HG02973 (cell line): ENCODE measurements around the gene PRR23B.
"Not testable (repeated sequence)": the region's sequence is repeated elsewhere in the genome, so short reads cannot be mapped to it uniquely, and the experiment has no call there.

Experiments
- ATAC-seq: cut with Tn5 transposase; IDR thresholded peaks from one replicate; pipeline ENCODE4 v1.9.1; 2021; ENCODE audit warnings: moderate library complexity; ENCODE audit not compliant: unreplicated experiment

The PRR23B gene

GRCh38 chr3:139020868-139021234 is at the start of gene PRR23B:
Gene PRR23B, minus strand, starts transcription at chr3:139020926. Its CDS starts 265 bp downstream, at chr3:139020661.
- no peak for ATAC-seq

- ATAC-seq, result no peak
Observed at GRCh38 chr3:139062918-139063317, 42.2 kb upstream of the PRR23B start.

GRCh38 chr3:139052802-139053600 is 32.3 kb upstream of the PRR23B start:
- no peak for ATAC-seq

GRCh38 chr3:139044366-139045210 is 23.9 kb upstream of the PRR23B start, which contains the start of gene PRR23C:
Gene PRR23C, minus strand, starts transcription at chr3:139044892. Its CDS starts 272 bp downstream, at chr3:139044620.
- ATAC-seq, result no peak

GRCh38 chr3:139043554-139044365 is 23.0 kb upstream of the PRR23B start:
- no peak for ATAC-seq

- ATAC-seq, result no peak
Observed at GRCh38 chr3:139037478-139037877, 16.8 kb upstream of the PRR23B start.

- ATAC-seq, result no peak
Observed at GRCh38 chr3:139032326-139033002, 11.7 kb upstream of the PRR23B start.

GRCh38 chr3:139030576-139030975 is 9.8 kb upstream of the PRR23B start:
- ATAC-seq, result not testable (repeated sequence)

- no peak for ATAC-seq
Observed at GRCh38 chr3:139024968-139025367, 4.2 kb upstream of the PRR23B start.

- no peak for ATAC-seq
Observed at GRCh38 chr3:139020036-139020867, 474 bp downstream of the PRR23B start.

GRCh38 chr3:139016430-139017048 is 4.2 kb downstream of the PRR23B start:
- no peak for ATAC-seq

GRCh38 chr3:139006051-139006716 is 14.5 kb downstream of the PRR23B start, which contains the start of gene PRR23A:
Gene PRR23A, minus strand, starts transcription at chr3:139006268. Its CDS starts 0 bp downstream, at chr3:139006268.
- no peak for ATAC-seq

GRCh38 chr3:139005356-139005993 is 15.3 kb downstream of the PRR23B start:
- no peak for ATAC-seq

- no peak for ATAC-seq
Observed at GRCh38 chr3:138995706-138996105, 25.0 kb downstream of the PRR23B start.

GRCh38 chr3:138987181-138987580 is 33.5 kb downstream of the PRR23B start:
- no peak for ATAC-seq

- no peak for ATAC-seq
Observed at GRCh38 chr3:138985932-138986331, 34.8 kb downstream of the PRR23B start.

GRCh38 chr3:138984816-138985215 is 35.9 kb downstream of the PRR23B start:
- ATAC-seq, result no peak

GRCh38 chr3:138976047-138976446 is 44.7 kb downstream of the PRR23B start:
- ATAC-seq, result no peak
